ENCODE results near the gene CPED1.

- TF ChIP-seq POLR2AphosphoS5 (IDR thresholded peaks at IDR 0.05; ENCODE audit: low read depth) (no peak), REST (IDR thresholded peaks at IDR 0.05; ENCODE audit: unreplicated experiment) (no peak), EZH2 (IDR thresholded peaks at IDR 0.05; ENCODE audit: low read depth, unreplicated experiment) (no peak), EZH2phosphoT487 (IDR thresholded peaks at IDR 0.05; ENCODE audit: unreplicated experiment) (no peak), JUNB (IDR thresholded peaks at IDR 0.05; ENCODE audit: unreplicated experiment) (no peak), ZNF331 (CRISPR knock-in tag; IDR thresholded peaks at IDR 0.05; ENCODE audit: low read depth) (no peak), NANOG (IDR thresholded peaks at IDR 0.05; ENCODE audit: borderline replicate concordance) (no peak), ZNF114 (CRISPR knock-in tag; IDR thresholded peaks at IDR 0.05) (no peak), CREB1 (CRISPR knock-in tag; IDR thresholded peaks at IDR 0.05; ENCODE audit: low read depth) (no peak), STAT1 (IDR thresholded peaks at IDR 0.05; ENCODE audit: unreplicated experiment) (no peak)
- TF ChIP-seq, protein P1, sequence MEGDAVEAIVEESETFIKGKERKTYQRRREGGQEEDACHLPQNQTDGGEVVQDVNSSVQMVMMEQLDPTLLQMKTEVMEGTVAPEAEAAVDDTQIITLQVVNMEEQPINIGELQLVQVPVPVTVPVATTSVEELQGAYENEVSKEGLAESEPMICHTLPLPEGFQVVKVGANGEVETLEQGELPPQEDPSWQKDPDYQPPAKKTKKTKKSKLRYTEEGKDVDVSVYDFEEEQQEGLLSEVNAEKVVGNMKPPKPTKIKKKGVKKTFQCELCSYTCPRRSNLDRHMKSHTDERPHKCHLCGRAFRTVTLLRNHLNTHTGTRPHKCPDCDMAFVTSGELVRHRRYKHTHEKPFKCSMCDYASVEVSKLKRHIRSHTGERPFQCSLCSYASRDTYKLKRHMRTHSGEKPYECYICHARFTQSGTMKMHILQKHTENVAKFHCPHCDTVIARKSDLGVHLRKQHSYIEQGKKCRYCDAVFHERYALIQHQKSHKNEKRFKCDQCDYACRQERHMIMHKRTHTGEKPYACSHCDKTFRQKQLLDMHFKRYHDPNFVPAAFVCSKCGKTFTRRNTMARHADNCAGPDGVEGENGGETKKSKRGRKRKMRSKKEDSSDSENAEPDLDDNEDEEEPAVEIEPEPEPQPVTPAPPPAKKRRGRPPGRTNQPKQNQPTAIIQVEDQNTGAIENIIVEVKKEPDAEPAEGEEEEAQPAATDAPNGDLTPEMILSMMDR (conservative IDR thresholded peaks at IDR 0.05; ENCODE audit: low read depth in 2 of 2), result no peak
- TF ChIP-seq, protein P2, sequence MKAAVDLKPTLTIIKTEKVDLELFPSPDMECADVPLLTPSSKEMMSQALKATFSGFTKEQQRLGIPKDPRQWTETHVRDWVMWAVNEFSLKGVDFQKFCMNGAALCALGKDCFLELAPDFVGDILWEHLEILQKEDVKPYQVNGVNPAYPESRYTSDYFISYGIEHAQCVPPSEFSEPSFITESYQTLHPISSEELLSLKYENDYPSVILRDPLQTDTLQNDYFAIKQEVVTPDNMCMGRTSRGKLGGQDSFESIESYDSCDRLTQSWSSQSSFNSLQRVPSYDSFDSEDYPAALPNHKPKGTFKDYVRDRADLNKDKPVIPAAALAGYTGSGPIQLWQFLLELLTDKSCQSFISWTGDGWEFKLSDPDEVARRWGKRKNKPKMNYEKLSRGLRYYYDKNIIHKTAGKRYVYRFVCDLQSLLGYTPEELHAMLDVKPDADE (IDR thresholded peaks at IDR 0.05), result no peak
These were observed 46.7 kb upstream of the CPED1 start for GRCh38 chr7:120941856-120942255.

Data from GM23338 (cell line).